Sigmoid colon (tissue), 4 donors: Measurements from ENCODE around the gene POLR1F.

ENCODE experiments used
- CTCF ChIP-seq, 4 experiments: fragments of 450-650 bp in 3 of 4; fragments of 200-600 bp in 1 of 4; IDR thresholded peaks; one replicate each; pipeline ENCODE4 v1.5.1; 2016 to 2019; ENCODE audit warnings: antibody characterized with exemption in 4 of 4, mild to moderate bottlenecking in 3 of 4, moderate library complexity in 2 of 4
- EP300 ChIP-seq, 4 donors: sonication (generic); formaldehyde crosslinking; IDR thresholded peaks; one replicate each; pipeline ENCODE4 v1.6.1; 2017; ENCODE audit warnings: antibody characterized with exemption in 4 of 4
- POLR2A ChIP-seq, 2 donors: fragments of 450-650 bp; IDR thresholded peaks; one replicate each; pipeline ENCODE4 v1.6.1; 2016; ENCODE audit warnings: antibody characterized with exemption in 2 of 2, mild to moderate bottlenecking in 2 of 2, moderate library complexity in 2 of 2
- POLR2AphosphoS5 ChIP-seq, 4 donors: sonication (generic); formaldehyde crosslinking; IDR thresholded peaks; one replicate each; pipeline ENCODE4 v1.6.1; 2017; ENCODE audit warnings: antibody characterized with exemption in 4 of 4

GRCh38 chr7:19690736-19691135 is 18.1 kb downstream of the POLR1F start:
- TF ChIP-seq CTCF (IDR thresholded peaks at IDR 0.05): no peak
- TF ChIP-seq POLR2A (IDR thresholded peaks at IDR 0.05): no peak
- no peak for TF ChIP-seq EP300 (IDR thresholded peaks at IDR 0.05)
- no peak for TF ChIP-seq POLR2AphosphoS5 (IDR thresholded peaks at IDR 0.05)
